GM12878 (cell line): ENCODE data around the gene STK32B. TPM values are rescaled to one million over a fixed set of nuclear protein-coding genes. Genes with fewer than 3 reads are reported as not detected.

Experiments
- ATAC-seq: fragments of 200-7000 bp; cut with Tn5 transposase; 3 replicates; pipeline ENCODE4 v1.9.1; 2020; ENCODE audit warnings: mild to moderate bottlenecking, moderate library complexity
- BruUV-seq: library from RNA; stranded (reverse); fragments of 400-500 nt; replicated peaks from 2 replicates; lab custom pipeline; 2021; lab: Mats Ljungman, UMichigan
- CTCF ChIA-PET: fragments of 300-600 bp; sonication (Branson Sonifier 250); formaldehyde crosslinking; extraction: SDS; loops from one replicate; lab custom pipeline; 2021; ENCODE audit warnings: inconsistent platforms; lab: Yijun Ruan, JAX
- POLR2A ChIA-PET: fragments of 350-600 bp; formaldehyde crosslinking; extraction: SDS; loops from one replicate; lab custom pipeline; 2021; ENCODE audit warnings: inconsistent platforms; lab: Charles Lee
- RAD21 ChIA-PET: fragments of 300-600 bp; sonication (Branson Sonifier 250); formaldehyde crosslinking; loops from one replicate; lab custom pipeline; 2023; ENCODE audit warnings: antibody characterized with exemption; ENCODE audit not compliant: unreplicated experiment; lab: Charles Lee
- SMC1A ChIA-PET: fragments of 300-600 bp; sonication (Branson Sonifier 250); formaldehyde crosslinking; loops from one replicate; lab custom pipeline; 2023; ENCODE audit not compliant: unreplicated experiment, uncharacterized antibody; lab: Charles Lee
- DNase-seq: peaks from one replicate; pipeline ENCODE4 v3.0.0-alpha.2; 2011; ENCODE audit warnings: low read depth, low spot score
- FAIRE-seq: peaks from 3 replicates; lab custom pipeline; 2011; peaks lifted over from hg19 to GRCh38; lab: Jason Lieb, UNC
- H2AFZ ChIP-seq: 2 replicates; pipeline ENCODE4 v1.6.0; 2011; ENCODE audit warnings: low read depth, low read length, control low read depth; ENCODE audit not compliant: control insufficient read depth
- H3K27ac ChIP-seq: 2 replicates; pipeline ENCODE4 v1.5.1; 2011; ENCODE audit warnings: control low read depth; ENCODE audit not compliant: control insufficient read depth, insufficient read depth
- H3K27me3 ChIP-seq, 2 experiments: replicated peaks in 1 of 2; 2 replicates each; pipeline versions ENCODE4 v1.6.0 to v1.6.1; 2011; ENCODE audit warnings: low read length in 1 of 2; ENCODE audit not compliant: control insufficient read depth in 2 of 2, insufficient read depth in 2 of 2
- H3K36me3 ChIP-seq, 2 experiments: 2 replicates each; pipeline ENCODE4 v1.5.1; 2011; ENCODE audit warnings: low read length in 1 of 2; ENCODE audit not compliant: control insufficient read depth in 2 of 2, insufficient read depth in 2 of 2
- H3K4me1 ChIP-seq: 2 replicates; pipeline ENCODE4 v1.6.1; 2011; ENCODE audit warnings: mild to moderate bottlenecking, low read length, moderate library complexity, mixed read lengths; ENCODE audit not compliant: control insufficient read depth, insufficient read depth
- H3K4me2 ChIP-seq: 2 replicates; pipeline ENCODE4 v1.6.0; 2011; ENCODE audit warnings: control low read depth; ENCODE audit not compliant: control insufficient read depth, insufficient read depth
- H3K4me3 ChIP-seq: fragments of 200-600 bp; sonication (generic); 2 replicates; pipeline ENCODE4 v1.5.1; 2016
- H3K79me2 ChIP-seq: 2 replicates; pipeline ENCODE4 v1.6.0; 2011; ENCODE audit warnings: low read length; ENCODE audit not compliant: control insufficient read depth, insufficient read depth
- H3K9ac ChIP-seq: 2 replicates; pipeline ENCODE4 v1.8.0; 2011; ENCODE audit warnings: low read length, control low read depth, mixed read lengths; ENCODE audit not compliant: control insufficient read depth, insufficient read depth
- H3K9me3 ChIP-seq: replicated peaks from 3 replicates; pipeline ENCODE4 v1.5.1; 2011; ENCODE audit warnings: mild to moderate bottlenecking, low read length; ENCODE audit not compliant: control insufficient read depth, insufficient read depth
- H4K20me1 ChIP-seq: 2 replicates; pipeline ENCODE4 v1.6.0; 2011; ENCODE audit not compliant: control insufficient read depth, insufficient read depth
- EP300 ChIP-seq, 2 experiments: fragments of 150-350 bp in 1 of 2; IDR thresholded peaks; 2 replicates each; pipeline ENCODE4 v1.6.1; 2011 to 2012; ENCODE audit warnings: low read depth in 2 of 2, low read length in 2 of 2, borderline replicate concordance in 1 of 2, improper control_type of control experiment in 1 of 2, inconsistent platforms in 1 of 2; ENCODE audit not compliant: control insufficient read depth in 1 of 2
- JUND ChIP-seq: IDR thresholded peaks from 2 replicates; pipeline ENCODE4 v1.6.1; 2012; ENCODE audit warnings: low read depth, mild to moderate bottlenecking, low read length, improper control_type of control experiment, moderate library complexity
- LARP7 ChIP-seq: fragments of 450-650 bp; IDR thresholded peaks from 2 replicates; pipeline ENCODE4 v1.6.1; 2017; ENCODE audit warnings: mild to moderate bottlenecking
- MEF2A ChIP-seq: IDR thresholded peaks from 2 replicates; pipeline ENCODE4 v1.6.1; 2011; ENCODE audit warnings: low read depth, mild to moderate bottlenecking, low read length, moderate library complexity; ENCODE audit not compliant: insufficient read depth
- NFYA ChIP-seq: IDR thresholded peaks from 2 replicates; pipeline ENCODE4 v1.6.1; 2011; ENCODE audit warnings: low read depth, mild to moderate bottlenecking, low read length, improper control_type of control experiment, borderline replicate concordance
- NFYB ChIP-seq: IDR thresholded peaks from 2 replicates; pipeline ENCODE4 v1.6.1; 2011; ENCODE audit warnings: low read depth, mild to moderate bottlenecking, low read length, improper control_type of control experiment, moderate library complexity; ENCODE audit not compliant: insufficient read depth
- WRNIP1 ChIP-seq: IDR thresholded peaks from 2 replicates; pipeline ENCODE4 v1.6.1; 2011; ENCODE audit warnings: low read depth, low read length, improper control_type of control experiment, borderline replicate concordance
- WGBS: methylation state at CpG from one replicate; pipeline ENCODE4 v1.1.6; 2016; ENCODE audit warnings: low lambda C conversion rate; ENCODE audit not compliant: insufficient replicate concordance, insufficient coverage; ENCODE audit errors: missing lambda C conversion rate; 5-methylcytosine and 5-hydroxymethylcytosine counted together
- in situ Hi-C: fragments of 300-500 bp; cut with MboI; formaldehyde crosslinking; loops from 9 replicates; pipeline ENCODE4 v1.14.3; 2018; ENCODE audit warnings: mixed read lengths
- intact Hi-C: fragments of 100-400 bp; cut with micrococcal nuclease; formaldehyde crosslinking; loops from one replicate; pipeline ENCODE4 v1.14.2; 2022; ENCODE audit not compliant: unreplicated experiment
- polyA plus RNA-seq, 11 experiments: library from polyadenylated mRNA; depleted of rRNA in 4 of 11; unstranded in 6 of 11; stranded (reverse) in 5 of 11; fragments of >200 nt; fragmentation: Nextera tagmentation in 4 of 11; fragmentation: Illumina TruSeq in 1 of 11; extraction: Ambion mirVana in 4 of 11; extraction: Trizol in 1 of 11; gene quantifications; 1 replicate in 1 of 11; 2 replicates in 10 of 11; pipeline versions ENCODE4 v1.2.1 to v1.2.3, GENCODE V29; 2011 to 2016; ENCODE audit warnings: inconsistent platforms in 2 of 11, missing spikeins in 2 of 11, low read depth in 1 of 11
- total RNA-seq, 4 experiments: library from RNA; depleted of rRNA in 3 of 4; stranded (reverse); fragments of >200 nt in 3 of 4; fragmentation: Illumina TruSeq in 1 of 4; extraction: Trizol in 1 of 4; gene quantifications; 2 replicates each; pipeline versions ENCODE4 v1.2.1 to v1.2.3, GENCODE V29; 2013 to 2021
- TF ChIP-seq, protein P1 (sequence below): fragments of 450-650 bp; IDR thresholded peaks from 2 replicates; pipeline ENCODE4 v1.6.1; 2017; ENCODE audit warnings: mild to moderate bottlenecking, low read depth, inconsistent platforms; ENCODE audit not compliant: poor library complexity, severe bottlenecking
- TF ChIP-seq, protein P2 (sequence below): fragments of 450-650 bp; IDR thresholded peaks from 2 replicates; pipeline ENCODE4 v1.6.1; 2016; ENCODE audit warnings: mild to moderate bottlenecking
- TF ChIP-seq, protein P3 (sequence below): IDR thresholded peaks from 2 replicates; pipeline ENCODE4 v1.6.1; 2012; ENCODE audit warnings: mild to moderate bottlenecking, low read depth, low read length
- TF ChIP-seq, protein P4 (sequence below): fragments of 450-650 bp; formaldehyde crosslinking; IDR thresholded peaks from 2 replicates; pipeline ENCODE4 v1.5.0; 2022; ENCODE audit warnings: mild to moderate bottlenecking, missing genetic modification characterization

Gene STK32B
- total and polyA plus RNA-seq, 10 of the 15 experiments (the other 5 are each of a cell fraction or from before 2014, with no cell fraction given) = 0.04 to 0.12 (median 0.08) TPM; not detected in 7

DNA sequence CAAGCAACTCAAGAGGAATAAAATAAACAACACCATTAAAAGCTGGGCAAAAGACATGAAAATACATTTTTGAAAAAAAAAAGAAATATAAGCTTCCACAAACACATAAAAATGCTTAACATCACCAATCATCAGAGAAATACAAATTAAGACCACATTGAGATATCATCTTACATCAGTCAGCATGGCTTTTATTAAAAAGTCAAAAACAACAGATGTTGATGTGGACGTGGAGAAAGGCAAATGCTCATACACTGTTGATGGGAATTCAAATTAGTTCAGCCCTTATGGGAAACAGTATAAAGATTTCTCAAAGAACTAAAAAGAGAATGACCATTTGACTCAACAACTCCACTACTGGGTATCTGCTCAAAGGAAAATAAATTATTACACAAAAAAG, 59.6 kb downstream of the STK32B start:
- FAIRE-seq = no peak
- TF ChIP-seq NFYA (no peak), EP300 (IDR thresholded peaks at IDR 0.05; ENCODE audit: borderline replicate concordance in 1 of 2, control insufficient read depth in 1 of 2, low read depth in 2 of 2, low read length in 2 of 2) (no peak), NFYB (no peak), WRNIP1 (no peak), LARP7 (no peak), MEF2A (no peak), JUND (no peak)
- TF ChIP-seq, protein P1, sequence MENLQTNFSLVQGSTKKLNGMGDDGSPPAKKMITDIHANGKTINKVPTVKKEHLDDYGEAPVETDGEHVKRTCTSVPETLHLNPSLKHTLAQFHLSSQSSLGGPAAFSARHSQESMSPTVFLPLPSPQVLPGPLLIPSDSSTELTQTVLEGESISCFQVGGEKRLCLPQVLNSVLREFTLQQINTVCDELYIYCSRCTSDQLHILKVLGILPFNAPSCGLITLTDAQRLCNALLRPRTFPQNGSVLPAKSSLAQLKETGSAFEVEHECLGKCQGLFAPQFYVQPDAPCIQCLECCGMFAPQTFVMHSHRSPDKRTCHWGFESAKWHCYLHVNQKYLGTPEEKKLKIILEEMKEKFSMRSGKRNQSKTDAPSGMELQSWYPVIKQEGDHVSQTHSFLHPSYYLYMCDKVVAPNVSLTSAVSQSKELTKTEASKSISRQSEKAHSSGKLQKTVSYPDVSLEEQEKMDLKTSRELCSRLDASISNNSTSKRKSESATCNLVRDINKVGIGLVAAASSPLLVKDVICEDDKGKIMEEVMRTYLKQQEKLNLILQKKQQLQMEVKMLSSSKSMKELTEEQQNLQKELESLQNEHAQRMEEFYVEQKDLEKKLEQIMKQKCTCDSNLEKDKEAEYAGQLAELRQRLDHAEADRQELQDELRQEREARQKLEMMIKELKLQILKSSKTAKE = no peak
- TF ChIP-seq, protein P2, sequence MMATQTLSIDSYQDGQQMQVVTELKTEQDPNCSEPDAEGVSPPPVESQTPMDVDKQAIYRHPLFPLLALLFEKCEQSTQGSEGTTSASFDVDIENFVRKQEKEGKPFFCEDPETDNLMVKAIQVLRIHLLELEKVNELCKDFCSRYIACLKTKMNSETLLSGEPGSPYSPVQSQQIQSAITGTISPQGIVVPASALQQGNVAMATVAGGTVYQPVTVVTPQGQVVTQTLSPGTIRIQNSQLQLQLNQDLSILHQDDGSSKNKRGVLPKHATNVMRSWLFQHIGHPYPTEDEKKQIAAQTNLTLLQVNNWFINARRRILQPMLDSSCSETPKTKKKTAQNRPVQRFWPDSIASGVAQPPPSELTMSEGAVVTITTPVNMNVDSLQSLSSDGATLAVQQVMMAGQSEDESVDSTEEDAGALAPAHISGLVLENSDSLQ = no peak
- TF ChIP-seq, protein P3, sequence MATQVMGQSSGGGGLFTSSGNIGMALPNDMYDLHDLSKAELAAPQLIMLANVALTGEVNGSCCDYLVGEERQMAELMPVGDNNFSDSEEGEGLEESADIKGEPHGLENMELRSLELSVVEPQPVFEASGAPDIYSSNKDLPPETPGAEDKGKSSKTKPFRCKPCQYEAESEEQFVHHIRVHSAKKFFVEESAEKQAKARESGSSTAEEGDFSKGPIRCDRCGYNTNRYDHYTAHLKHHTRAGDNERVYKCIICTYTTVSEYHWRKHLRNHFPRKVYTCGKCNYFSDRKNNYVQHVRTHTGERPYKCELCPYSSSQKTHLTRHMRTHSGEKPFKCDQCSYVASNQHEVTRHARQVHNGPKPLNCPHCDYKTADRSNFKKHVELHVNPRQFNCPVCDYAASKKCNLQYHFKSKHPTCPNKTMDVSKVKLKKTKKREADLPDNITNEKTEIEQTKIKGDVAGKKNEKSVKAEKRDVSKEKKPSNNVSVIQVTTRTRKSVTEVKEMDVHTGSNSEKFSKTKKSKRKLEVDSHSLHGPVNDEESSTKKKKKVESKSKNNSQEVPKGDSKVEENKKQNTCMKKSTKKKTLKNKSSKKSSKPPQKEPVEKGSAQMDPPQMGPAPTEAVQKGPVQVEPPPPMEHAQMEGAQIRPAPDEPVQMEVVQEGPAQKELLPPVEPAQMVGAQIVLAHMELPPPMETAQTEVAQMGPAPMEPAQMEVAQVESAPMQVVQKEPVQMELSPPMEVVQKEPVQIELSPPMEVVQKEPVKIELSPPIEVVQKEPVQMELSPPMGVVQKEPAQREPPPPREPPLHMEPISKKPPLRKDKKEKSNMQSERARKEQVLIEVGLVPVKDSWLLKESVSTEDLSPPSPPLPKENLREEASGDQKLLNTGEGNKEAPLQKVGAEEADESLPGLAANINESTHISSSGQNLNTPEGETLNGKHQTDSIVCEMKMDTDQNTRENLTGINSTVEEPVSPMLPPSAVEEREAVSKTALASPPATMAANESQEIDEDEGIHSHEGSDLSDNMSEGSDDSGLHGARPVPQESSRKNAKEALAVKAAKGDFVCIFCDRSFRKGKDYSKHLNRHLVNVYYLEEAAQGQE = no peak
- TF ChIP-seq, protein P4, sequence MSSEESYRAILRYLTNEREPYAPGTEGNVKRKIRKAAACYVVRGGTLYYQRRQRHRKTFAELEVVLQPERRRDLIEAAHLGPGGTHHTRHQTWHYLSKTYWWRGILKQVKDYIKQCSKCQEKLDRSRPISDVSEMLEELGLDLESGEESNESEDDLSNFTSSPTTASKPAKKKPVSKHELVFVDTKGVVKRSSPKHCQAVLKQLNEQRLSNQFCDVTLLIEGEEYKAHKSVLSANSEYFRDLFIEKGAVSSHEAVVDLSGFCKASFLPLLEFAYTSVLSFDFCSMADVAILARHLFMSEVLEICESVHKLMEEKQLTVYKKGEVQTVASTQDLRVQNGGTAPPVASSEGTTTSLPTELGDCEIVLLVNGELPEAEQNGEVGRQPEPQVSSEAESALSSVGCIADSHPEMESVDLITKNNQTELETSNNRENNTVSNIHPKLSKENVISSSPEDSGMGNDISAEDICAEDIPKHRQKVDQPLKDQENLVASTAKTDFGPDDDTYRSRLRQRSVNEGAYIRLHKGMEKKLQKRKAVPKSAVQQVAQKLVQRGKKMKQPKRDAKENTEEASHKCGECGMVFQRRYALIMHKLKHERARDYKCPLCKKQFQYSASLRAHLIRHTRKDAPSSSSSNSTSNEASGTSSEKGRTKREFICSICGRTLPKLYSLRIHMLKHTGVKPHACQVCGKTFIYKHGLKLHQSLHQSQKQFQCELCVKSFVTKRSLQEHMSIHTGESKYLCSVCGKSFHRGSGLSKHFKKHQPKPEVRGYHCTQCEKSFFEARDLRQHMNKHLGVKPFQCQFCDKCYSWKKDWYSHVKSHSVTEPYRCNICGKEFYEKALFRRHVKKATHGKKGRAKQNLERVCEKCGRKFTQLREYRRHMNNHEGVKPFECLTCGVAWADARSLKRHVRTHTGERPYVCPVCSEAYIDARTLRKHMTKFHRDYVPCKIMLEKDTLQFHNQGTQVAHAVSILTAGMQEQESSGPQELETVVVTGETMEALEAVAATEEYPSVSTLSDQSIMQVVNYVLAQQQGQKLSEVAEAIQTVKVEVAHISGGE = no peak

More for the DNA sequence above, 59.6 kb downstream of the STK32B start:
- Histone ChIP-seq H2AFZ (no peak overlapping the region), H3K27ac (no peak overlapping the region), H3K4me3 (no peak overlapping the region), H3K9ac (no peak overlapping the region), H3K4me2 (no peak overlapping the region), H3K9me3 (no peaks in the 10 kb centered on the region), H4K20me1 (no peaks in the 10 kb centered on the region), H3K36me3 (no peaks in the 10 kb centered on the region), H3K4me1 (no peaks in the 10 kb centered on the region), H3K79me2 (no peaks in the 10 kb centered on the region), H3K27me3 (no peaks in the 10 kb centered on the region)
- POLR2A ChIA-PET = no interaction called here
- CTCF ChIA-PET = no interaction called here
- 0% methylated on average over 1 of the region's 1 CpG for WGBS
- ATAC-seq = no peak
- in situ Hi-C loops (no loop called here), intact Hi-C loops (no loop called here)
- SMC1A ChIA-PET = no interaction called here
- BruUV-seq = no TSS peak
- DNase-seq = no peak
- RAD21 ChIA-PET = no interaction called here
